Activated CD8-positive, alpha-beta memory T cell treated with anti-CD3 and anti-CD28 coated beads, Interleukin-2, amount 50 U/mL, for 1 hour (primary cell): ENCODE data around the gene REXO1.

ENCODE experiments used
- DNase-seq: peaks from one replicate; pipeline ENCODE4 v3.0.0-alpha.2; 2020; ENCODE audit errors: extremely low read depth

Gene REXO1

DNA sequence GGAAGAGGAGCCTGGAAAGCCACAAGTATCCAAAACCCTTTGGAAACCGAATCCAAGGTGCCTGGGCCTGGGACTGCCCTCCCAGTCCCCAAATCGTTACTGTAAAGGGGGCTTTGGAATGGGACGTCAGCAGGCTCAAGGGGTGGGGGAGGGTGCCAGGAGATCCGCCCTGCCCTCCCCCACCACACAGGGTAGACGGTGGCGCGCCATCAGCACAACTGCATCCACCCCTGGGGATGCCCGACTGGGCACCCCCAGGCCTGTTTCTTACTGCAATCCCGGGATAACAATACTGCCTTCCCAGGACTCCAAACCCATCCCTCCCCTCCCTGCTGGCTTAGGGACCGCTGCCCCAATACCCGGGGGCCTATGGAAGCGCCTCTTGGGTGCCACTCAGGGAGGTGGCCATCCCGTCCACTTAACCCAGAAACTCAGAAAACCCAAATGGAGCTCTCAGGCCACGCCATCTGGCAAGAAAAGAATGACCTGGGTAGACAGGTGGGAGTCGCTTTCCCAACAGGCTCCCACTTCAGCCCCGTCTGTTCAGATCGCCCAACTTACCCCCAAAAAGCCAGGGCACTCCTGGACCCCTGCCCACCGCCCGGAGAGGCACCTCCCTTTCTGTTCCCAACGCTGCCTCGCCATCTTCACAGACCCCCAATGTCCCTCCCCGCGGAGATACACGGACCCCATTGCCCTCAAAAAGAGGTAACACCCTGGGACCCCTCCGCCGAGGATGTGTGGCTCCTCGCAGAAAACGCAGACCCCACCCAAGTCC is 12.7 kb upstream of the REXO1 start:
- DNase-seq: no peak

DNA sequence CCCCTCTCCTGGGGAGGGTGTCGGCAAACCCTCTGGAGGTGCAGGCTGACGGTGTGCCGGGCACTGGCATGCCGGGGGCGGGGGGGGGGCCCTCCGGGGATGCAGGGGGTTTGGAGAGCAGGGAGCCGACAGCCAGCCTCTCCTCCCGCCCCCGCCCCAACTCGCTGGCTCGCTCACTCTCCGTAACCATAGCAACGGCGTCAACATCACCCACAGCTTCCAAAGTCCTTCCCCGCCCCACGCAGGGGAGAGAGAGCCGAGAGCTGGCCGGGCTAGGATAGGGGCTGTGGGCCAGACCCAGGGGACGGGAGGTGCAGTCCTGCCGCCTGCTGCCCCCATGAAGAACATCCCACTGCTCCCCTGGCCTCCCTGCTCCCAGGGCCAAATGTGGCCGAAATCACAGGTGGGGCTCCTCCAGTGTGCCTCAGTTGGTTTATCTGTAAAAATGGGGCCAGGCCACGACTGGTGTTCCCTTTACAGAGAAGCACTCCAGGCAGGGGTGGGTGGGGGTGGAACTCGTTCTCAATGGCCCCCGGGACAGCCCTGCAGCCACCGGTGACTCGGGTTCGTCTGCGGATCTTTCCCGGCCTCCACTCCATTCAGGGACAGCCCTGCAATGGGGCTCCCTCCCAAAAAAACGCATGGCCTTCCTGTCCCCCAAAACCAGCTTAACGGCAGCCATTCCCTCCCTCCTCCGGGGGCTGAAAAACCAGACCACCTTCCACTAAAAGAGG is 11.9 kb upstream of the REXO1 start:
- DNase-seq: no peak

DNA sequence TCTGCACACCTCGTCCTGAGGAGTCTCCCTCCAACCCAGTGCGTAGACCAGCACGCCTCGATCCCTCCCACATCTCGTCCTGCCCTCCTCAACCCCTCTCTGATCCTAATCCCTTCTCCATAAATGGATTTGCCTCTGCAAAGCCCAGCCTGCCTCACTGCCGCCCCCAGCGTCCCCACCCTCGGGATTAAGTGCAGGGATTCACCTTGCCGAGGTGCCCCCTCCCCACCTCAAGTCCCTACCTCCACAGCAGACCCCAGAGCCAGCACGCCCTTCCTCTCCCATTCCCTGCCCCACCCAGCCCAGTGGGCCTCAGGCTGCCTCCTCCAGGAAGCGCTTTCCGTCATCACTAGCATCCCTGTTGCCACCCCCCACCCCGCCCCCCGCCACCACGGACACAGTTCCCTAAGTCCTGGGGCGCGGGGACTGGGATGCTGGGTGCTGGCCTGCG is 11.1 kb upstream of the REXO1 start:
- DNase-seq: no peak

DNA sequence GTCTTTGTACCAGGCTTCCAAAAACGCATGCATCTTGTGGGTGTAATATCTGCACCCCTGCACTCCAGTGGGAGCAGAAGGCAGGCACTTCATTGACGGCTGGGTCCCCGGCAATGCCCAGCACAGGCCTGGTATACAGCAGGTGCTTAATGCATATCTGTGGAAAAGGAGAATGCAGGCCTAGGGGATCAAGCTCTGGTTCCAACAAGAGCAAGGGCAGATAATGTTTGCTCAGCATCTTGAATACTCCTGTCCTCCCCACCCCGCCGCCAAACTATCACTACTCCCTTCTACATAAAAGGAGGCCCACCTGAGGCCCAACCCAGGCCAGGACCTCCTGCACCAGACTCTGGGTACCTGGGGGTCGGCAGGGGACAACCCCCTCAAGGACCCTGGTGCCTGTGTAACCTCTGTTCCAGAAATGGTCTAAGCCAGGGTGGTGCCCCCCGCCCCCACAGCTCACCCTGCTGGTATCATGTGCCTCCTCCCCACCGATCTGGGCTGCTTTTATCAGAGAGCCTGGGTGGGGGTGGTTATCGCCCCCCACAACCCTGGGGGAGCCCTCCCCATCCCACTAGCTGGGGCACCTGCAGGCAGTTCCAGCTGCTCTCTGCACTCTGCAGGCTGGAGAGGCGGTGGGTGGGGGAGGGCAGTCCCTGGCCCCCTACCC is 10.3 kb upstream of the REXO1 start:
- no peak for DNase-seq

DNA sequence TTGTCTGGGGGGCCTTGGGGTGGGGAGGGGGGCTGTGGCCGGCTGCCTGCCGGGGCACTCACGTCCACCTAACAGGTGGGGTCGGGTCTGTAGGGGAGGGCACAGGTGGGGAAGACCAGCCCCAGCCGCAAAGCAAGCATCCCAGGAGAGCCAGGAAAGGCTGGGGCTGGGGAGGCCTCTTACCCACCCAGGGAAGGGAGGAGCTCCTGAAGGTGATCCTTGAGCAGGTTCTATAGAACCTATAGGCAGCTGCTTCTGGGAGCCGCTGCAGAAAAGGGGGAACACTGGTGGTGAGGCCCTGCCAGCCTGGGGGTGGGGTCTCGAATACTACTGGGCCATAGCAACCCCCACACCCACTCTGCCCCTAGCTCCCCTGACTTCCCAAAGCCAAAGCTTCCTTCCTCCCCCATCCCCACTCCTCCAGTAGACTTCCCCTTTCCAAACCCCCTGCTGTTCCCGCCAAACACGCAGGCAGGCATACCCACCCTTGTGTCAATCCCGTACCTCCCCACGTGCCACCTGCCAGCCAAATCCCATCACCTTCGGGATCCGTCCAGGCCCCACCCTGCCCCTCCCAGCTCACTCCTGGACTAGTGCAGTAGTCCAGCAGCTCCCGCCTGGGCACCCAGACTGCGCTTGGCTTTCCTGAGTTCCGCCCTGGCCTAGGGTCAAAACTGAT is 9.5 kb upstream of the REXO1 start:
- DNase-seq: no peak

DNA sequence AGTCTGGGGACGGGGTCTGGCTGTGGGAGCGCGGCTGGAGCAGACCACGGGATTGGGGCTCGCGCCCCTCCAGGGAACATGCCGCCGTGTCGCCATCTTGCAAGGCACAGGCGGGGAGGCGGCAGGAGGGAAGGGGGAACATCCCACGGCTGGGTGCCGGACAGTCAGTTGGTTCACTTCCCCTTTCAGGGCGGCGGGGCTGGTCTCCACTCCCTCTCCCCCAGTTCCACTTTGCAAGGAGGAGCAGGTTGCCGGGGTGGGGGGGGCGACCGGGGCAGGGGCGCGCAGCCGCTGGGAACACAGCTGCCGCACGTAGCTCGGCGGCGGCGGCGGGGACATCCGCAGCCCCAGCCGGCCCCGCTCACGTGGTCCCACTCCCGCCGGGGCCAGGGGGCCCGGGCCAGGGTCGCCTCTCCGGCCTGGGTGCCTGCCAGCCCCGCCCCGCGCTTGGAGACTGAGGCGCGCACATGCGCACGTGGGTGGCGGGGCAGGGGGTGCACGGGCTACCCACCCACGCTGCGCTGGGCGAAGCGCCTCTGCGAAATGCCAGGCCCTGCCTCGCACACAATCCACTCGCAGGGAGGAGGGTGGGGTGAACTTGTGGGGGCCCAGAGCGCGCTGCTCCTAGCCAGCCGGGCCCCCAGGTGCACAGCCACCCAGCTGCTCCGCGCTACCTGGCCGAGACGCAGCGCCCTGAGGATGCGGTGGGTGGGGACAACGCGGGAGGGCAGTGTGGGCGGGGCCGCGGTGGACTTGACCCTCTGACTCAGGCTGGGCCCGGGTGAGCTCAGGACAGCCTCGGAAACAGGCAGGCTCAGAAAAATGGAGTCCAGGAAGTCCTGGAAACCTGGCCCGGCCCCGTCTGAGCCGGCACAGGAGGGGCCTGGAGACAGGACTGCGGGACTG is 8.7 kb upstream of the REXO1 start:
- DNase-seq: no peak

DNA sequence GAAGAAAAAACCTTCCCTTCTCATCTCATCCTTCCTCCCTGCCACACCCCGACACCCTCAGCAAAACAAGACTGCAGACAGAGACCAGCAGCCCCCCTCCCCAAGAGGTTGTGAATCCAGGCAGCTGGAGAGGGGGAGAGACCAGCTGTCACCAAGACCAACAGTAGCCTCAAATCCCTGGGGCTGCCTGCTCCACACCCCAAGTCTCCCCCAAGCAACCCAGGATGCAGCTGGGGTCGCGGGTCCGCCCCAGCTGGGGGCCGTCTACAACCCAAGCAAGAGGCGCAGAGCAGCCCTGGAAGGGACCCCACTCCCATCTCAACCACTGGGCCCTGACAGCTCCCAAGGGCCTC is 8.0 kb upstream of the REXO1 start:
- DNase-seq: no peak

DNA sequence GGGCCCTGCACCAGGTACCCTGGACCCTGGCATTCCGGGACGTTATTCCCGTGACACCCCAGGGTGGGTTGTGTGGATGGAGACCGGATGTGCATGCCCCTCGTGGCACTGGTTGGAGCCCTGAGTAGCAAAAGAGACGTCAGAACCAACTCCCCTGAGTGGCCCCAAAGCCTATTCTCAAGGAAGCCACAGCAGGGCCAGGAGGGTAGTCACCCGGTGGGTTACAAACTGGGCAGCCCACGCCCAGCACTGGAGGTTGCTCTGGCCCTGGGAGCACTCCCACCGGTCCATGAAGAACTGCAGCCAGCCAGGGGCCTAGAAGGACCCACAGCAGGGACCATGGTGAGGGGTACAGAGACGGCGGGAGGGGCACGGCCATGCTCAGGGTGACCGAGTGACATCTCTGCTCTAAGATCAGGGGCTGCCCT is 7.6 kb upstream of the REXO1 start:
- DNase-seq: no peak

DNA sequence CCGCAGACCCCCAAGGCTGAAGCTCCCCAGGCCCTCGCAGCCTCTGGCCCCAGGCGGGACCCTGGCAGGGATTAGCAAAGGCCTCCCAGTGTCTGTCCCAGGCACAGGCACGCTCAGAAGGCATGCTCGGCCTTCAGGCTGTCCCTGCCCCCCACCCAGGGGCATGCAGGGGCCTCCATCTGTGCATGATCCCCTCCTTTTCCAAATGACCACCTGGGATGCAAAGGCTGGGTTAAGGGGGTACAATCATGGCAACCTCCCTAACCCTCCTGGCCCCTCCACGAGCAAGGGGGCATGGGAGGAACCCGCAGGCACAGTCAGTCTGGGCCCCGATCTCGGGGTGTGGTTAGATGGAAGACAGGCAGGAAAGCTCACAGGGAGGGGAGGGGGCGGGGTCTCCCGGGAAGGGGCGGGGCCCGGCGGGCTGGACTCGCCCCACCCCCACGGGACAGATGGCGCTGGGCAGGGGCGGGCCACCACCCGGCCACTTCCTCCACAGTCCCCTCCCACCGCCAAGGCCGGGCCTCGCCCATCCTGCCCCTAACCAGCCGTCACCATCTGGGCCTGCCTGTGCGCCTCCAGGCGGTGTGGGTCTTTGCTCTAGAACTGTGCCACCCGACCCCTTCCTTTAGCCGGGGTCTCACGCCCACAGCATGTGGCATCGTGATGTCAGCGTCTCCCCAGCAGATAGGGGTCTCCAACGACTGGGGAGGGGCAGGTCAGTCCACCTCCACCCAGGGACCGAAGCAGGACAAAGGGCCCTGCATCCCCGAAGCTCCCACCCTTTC is 7.0 kb upstream of the REXO1 start:
- DNase-seq: no peak

DNA sequence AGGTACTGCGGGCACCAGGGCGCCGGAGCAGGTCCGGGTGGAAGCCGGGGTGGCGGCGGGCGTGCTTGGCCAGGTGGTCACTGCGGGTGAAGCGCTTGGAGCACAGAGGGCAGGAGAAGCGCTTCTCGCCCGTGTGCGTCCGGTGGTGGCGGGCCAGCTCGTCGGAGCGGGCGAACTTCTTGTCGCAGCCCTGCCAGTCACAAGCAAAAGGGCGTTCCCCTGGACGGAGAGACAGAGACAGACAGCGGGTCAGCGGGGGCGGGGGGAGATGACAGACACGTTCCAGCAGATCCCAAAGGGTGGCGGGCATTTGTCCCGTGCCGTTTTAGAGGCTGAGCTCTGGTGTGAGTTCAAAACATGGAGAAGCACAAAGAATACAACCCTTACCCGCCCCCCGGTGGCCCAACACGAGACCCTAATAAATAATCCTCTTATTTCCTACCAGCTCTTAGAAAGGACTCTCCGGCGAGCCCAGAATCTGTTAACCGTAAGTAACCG is 6.3 kb upstream of the REXO1 start:
- no peak for DNase-seq

DNA sequence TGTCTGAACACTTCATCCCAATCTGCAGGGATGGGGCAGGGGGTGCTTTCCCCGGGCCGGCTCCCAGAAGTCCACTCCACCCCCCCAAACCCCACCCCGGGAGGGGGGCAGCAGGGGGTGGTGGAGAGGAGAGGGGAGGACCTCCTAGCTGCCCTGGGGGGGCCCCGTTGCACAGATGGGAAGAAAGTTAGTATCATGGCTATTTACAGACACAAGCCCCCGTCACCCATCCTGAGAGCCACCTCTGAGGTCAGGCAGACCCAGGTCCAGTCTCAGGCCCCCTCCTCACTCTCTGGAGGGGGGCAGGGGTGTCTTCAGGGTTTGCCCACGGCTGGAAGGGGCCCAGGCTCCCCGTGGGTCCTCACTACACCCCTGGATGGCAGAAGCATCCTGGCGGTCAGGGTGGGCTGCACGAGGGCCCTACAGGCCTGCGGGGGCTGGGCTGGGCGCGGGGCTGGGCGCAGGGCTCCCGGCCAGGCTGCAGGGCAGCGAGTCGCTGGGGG is 5.8 kb upstream of the REXO1 start:
- no peak for DNase-seq

DNA sequence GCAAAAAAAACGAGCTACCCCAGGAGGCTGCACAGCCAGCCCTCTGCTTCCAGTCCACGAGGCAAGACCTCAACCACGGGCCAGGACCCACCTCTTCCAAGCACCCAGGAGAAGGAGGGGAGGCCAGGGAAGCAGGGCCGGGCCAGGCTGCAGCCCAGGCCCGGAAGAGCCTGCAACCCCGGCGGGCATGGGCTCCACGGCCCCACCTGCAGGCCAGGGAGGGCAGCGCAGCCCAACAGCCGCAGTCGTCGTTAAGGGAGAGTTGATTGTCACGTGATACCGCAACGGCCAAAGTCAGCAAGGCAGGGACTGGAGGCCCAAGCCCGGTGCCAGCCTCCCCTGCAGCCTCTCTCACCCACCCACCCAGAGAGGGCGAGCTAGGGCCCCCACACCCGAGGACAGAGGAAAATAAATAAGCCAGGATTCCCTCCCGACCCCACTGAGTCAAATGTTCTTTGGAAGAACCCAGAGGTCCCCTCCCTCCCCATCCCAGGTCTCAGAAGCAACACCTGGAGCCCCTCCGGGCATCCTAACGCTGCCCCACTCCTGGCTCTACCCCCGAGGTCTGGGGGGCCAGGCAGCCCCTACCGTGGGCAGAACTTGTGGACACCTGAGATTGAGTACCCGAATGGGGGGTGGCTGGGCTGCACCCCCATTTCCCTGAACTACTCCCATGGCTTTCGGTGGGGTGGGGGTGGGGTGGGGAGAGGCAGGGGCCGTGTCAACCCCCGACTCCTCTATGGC is 5.2 kb upstream of the REXO1 start:
- no peak for DNase-seq

DNA sequence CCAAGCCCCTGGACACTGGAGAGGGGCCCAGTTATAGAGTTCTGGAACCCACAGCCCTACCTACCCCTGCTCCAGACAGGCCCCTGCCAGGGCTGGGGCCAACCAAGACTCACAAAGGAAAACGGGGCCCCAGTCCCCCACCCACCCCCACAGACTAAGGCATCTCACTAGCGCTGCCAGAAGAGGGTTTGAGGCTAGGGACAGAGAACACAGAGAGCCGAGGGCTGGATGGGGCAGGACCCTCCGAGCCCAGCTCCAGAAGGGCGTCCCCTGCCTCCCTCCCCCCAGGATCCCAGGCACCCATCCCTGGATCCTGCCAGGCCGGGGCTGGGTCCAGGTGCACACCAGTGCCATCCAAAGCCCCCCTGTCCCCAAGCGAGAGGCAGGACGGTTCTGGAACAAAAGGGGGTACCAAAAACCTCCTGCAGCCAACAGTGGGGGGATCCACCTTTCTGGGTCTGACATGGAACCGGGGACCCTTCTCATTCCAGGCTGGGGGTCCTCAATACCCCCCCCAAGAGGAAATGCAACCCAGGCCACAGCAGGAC is 4.4 kb upstream of the REXO1 start:
- DNase-seq: no peak

DNA sequence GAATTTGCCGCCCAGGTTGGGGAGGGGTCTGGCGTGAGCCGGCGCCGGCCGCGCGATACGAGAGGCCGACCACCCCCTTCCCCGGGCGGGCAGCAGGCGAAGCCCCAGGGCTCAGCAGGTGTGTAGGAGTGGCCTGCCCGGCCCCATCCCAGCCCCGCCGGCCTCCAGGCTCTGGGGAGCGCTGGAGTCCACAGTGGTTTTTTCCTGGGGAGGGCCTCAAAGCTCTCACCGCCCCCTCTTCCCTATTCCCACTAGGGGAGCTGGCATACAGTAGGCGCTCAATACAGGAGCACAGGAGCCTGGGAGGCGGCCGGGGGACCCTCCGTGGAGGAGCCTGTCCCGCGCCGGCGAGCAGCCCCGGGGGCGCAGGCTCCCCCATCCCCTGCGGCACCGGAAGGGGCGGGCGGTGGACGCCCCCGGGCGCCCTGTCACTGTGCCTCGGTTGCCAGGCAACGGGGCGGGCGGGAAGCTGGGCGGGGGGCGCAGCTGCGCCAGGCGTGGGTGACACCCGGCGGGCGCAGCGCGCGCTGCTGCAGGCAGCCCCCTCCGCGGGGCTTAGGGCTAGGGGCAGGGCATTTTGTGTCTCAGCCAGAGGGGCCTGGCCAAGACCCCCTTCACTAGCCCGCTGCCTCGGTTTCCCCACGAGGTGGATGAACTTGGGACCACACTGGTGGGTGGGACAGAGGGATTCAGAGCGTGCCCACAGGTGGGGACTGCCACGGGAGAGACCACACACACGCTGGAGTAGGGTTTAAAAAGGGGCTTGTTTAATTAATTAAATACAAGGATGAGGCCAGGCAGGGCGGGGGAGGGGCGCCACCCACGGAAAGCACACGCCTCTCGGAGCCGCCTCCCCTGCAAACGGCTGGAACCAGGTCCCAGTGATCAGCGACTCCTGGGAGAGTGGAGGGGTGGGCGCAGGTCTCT is 3.6 kb upstream of the REXO1 start:
- DNase-seq: no peak

DNA sequence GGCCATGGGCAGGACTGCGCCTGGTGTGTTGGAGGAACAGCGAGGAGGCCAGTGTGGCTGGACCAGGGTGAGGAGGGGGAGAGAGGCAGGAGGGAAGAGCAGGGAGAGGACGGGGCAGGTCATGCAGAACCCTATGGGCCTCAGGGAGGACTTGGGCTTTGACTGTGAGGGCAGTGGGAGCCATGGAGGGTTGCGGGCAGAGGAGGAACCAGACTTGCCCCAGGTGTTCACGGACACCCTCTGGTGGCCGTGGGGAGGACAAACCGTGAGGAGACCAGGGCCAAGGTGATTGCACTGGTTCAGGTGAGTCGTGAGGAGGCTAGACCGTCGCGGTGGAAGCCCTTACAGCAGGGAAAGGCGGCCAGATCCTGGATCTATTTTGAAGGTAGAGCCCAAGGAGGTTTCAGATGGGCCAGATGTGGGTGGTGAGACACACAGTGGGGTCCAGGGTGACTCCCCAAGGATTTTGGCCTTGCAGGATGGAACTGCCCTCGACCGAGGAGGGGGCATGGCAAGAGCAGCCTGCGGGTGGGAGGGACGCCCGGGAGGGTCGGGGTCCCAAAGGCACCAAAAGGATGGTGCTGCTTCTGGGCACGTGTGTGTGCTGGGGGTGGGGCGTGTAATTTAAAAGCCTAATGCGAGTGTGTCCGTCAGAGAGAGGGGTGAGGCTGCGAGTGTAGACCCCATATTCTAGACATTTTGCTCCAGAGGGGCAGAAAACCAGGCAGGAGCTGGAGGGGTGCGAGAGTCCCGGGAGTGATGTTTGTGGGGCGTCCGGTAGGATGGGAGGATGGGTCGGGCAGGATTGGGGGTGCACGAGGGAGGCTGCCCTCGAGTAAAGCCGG is 2.7 kb upstream of the REXO1 start:
- DNase-seq: no peak

DNA sequence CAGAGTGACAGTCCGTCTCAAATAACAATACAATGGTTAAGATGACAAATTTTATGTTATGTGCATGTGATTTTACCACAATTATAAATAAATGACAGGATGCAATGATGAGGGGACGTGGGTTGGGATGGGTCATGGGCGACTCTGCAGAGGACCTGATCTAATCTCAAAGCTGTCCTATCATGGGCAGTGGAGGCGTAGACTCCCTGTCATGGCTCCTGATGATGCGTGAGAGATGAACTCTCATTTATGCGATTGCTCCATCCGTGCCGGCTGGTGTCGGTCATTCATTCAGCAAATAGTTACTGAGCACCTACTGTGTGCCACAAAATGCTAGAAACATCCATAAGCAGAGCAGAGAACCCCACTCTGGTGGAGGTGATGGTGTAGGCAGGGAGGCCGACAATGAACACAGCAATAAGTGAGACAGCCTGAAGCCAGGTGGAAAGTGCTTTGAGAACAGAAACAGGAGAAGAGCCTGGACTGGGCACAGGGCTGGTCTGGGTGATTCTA is 1.7 kb upstream of the REXO1 start:
- no peak for DNase-seq

DNA sequence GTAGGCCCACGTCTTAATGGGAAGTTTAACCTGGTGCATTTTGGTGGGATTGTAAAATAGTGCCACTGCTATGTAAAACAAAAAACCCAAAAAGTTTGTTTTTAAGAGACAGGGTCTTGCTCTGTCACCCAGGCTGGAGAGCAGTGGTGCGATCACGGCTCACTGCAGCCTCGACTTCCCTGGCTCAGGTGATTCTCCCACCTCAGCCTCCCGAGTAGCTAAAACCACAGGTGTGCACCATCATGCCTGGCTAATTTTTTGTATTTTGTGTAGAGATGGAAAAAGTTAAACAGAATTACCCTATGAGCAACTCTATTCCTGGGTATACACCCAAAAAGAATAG is 820 bp upstream of the REXO1 start:
- no peak for DNase-seq
